Stimulated activated CD4-positive, alpha-beta T cell treated with anti-CD3 and anti-CD28 coated beads, Interleukin-12 subunit alpha, Interleukin-12 subunit beta, amount 100 ng/mL, for 24 hours (primary cell): ENCODE data around the gene LPIN2.
"Not testable (repeated sequence)": the region's sequence is repeated elsewhere in the genome, so short reads cannot be mapped to it uniquely, and the experiment has no call there.

Source experiments
- DNase-seq, 2 experiments: peaks; one replicate each; pipeline ENCODE4 v3.0.0-alpha.2; 2020; ENCODE audit warnings: low read depth in 2 of 2

LPIN2 gene

DNA sequence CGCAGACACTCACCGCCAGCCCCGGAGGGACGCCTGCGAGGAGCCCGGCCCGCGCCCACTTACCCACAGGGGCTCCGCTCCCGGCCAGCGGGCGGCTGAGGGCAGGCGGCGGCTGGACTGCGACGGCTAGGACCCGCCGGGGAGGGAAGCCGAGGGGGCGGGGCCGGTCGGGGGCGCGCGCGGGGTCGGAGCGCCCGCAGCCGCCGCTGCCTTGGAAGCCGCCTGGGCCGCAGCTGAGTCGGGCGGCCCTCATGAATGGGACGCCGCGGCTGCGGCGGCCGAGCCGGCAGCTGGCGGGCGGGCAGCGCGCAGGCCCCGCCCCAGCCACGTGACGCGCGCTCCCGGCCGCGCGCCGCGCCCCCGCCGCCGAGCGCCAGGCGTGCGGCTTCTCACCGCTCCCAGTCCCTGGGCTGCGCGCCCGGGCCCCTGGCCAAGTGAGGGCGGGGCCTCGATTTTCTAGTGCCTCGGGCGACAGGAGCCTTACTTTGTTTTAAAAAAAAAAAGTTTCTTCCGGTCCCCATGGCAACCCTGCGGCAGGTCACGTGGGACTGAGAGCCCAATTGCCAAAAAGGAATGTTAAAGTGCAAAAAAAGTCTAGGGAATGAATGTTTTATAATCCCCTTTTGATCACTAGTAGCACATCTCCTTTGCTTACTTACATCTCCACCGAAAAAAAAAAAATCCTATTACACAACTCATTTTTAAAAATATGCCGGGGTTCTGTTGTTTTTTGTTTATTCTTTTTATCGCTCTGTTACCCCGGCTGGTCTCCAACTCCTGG is at the start of gene LPIN2:
Gene LPIN2, minus strand, starts transcription at position 121 of the 781 bp plus-strand sequence. CDS start 52,304 bp downstream, outside the sequence.
- peak; percentile 89 to 94 for DNase-seq

- peak; percentile 30 to 40 for DNase-seq
Measured at GRCh38 chr18:3061581-3062312, 48.8 kb upstream of the LPIN2 start.

DNA sequence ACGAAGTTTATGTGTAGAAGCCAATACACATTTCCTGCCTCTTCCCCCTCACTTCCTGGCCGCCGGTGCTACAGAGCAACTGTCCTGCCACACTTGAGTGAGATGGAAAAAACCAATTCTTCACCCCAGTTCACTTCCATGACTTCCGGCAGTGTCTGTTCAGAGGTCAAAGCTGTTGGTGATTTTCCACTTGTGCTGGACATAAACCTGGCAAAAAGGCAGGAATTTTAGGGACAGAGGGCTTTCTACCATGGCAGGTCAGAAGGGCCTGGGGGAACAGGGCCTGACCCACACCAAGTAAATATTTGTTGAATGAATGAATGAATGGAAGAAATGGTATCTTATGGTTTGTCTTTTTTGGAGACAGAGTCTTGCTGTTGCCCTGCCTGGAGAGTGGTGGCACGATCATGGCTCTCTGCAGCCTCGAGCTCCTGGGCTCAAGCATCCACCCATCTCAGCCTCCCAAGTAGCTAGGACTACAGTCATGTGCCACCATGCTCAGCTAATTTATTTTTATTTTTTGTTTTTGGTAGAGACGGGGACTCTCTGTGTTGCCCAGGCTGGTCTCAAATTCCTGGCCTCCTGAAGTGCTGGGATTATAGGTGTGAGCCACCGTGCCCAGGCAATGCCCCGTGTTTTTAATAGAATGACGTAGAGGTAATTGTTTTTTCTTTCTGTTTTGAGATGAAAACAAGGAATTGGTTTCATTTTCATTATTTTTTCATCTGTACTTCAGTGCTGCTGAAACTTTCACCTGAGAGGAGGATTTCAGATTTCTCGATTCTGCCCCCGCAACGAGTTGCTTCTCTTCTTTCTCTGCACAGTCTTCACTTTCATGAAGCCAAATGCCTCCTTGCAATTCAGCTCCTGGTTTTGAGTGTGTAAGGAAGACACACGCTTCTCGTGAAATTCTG is 48.0 kb upstream of the LPIN2 start:
- peak; percentile 35 to 39 for DNase-seq

GRCh38 chr18:3059272-3059671 is 46.3 kb upstream of the LPIN2 start:
- no peak for DNase-seq

DNA sequence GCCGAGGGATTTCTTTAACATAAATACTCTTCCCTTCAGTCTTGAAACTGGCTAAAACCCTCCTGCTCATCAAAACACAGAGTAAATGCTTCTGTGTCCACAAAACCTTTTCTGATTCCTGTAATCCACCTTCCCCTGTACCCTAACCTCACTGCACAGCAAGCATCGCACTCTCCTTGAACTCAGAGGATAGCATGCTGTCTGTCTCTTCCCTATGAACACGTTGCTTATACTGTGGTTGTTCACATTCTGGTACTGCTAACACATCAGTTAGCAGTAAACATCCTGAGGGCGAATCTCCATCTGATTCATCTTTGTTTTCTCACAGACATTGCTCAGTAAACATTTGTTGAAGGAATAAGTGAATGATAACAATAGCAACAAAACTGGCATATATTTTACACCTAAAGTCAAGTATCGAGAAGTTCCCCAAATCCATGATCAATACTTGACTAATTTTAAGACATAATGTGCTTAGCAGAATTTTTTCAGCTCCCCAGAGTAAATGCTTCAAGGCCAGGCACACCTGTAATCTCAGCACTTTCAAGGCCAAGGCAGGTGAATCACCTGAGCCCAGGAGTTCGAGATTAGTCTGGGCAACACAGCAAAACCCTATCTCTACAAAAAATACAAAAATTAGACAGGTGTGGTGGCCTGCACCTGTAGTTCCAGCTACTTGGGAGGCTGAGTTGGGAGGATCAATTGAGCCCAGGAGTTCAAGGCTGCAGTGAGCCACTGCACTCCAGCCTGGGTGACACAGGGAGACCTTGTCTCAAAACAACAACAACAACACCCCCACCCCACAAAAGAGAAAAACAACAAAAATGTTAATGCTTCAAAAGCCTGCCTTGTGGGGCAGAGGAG is 45.6 kb upstream of the LPIN2 start:
- no peak for DNase-seq

DNA sequence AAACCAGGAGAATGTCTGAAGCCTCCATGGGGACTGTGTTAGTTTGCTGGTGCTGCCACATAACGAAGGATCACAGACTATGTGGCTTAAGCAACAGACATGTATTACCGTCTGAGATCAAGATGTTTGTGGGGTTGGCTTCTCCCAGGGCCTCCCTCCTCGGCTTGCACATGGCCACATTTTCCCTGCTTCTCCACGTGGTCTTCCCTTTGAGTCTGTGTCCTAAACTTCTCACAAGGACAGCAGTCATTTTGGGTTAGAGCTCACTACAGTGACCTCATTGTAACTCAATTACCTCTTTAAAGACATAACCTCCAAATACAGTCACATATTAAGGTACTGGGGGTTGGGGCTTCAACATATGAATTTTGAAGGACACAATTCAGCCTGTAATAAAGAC is 44.6 kb upstream of the LPIN2 start:
- DNase-seq: no peak

DNA sequence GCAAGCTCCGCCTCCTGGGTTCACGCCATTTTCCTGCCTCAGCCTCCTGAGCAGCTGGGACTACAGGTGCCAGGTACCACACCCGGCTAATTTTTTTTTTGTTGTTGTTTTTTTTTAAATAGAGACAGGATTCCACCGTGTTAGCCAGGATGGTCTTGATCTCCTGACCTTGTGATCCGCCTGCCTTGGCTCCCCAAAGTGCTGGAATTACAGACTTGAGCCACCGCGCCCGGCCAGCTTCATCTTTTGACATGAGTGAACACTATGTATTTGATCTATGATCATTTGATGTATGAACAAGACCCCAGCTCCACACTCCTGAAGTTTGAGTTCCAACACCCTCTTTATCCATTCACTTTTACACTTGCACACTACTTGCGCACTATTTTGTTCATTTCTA is 43.4 kb upstream of the LPIN2 start:
- DNase-seq: no peak

DNA sequence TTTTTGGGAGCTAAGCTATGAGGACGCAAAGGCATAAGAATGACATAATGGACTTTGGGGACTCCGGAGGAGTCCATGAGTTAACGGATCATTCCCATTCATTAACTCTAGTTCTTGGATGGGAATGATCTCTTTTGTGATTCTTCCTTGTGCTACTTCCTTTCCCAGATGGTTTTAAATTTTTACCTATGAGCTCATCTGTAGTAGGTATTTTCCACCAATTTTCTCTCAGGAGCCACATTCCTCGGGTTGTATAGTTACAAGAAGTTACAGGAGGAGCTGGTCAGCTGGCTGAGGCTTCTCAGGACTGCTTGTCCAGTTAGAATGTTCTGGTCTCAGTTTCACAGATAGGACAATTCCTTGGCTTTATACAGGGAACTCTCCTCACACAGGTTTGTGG is 42.9 kb upstream of the LPIN2 start:
- DNase-seq: no peak

DNA sequence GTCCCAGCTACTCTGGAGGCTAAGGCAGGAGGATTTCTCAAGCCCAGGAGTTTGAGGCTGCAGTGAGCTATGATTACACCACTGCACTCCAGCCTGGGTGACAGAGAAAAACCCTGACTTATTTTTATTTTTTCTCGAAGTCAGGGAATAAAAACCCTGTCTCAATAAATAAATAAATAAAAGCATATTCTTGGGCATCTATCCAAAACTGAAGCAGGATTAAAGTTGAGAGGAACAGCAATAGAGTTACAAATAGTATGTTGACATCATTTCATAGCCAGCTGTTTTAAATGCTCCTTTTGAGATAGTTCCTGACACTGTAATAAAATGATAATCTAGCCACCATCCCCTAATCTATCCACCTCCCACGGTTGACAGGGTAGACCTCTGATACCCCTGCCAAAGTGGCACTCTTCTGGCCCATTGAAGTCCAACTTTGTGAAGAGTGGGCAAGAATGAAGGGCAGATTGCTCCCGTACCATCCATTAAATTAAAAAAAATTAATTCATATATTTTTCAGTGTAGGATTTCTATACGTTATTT is 42.3 kb upstream of the LPIN2 start:
- DNase-seq: no peak

- DNase-seq: no peak
Measured at GRCh38 chr18:3054780-3055179, 41.8 kb upstream of the LPIN2 start.

- DNase-seq: no peak
Measured at GRCh38 chr18:3054214-3054613, 41.3 kb upstream of the LPIN2 start.

DNA sequence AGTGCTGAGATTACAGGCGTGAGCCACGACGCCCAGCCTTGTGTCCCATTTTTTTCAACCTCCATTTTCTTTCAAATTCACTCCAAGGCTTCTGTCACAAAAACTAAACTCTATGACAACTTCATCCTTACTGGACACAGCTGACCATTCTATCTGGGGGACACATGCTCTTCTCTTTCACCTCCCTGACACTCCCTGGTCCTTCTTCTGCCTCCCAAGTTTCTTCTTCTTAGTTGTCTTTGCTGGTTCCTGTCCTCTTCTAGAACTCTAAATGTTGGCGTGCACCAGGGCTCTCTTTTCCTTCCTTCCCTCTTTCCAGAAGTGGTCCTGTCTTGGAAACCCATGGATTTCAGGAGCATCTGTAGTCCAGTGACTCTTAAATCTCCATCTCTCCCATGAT is 40.1 kb upstream of the LPIN2 start:
- no peak for DNase-seq

- no peak for DNase-seq
Measured at GRCh38 chr18:3052411-3052758, 39.4 kb upstream of the LPIN2 start.

DNA sequence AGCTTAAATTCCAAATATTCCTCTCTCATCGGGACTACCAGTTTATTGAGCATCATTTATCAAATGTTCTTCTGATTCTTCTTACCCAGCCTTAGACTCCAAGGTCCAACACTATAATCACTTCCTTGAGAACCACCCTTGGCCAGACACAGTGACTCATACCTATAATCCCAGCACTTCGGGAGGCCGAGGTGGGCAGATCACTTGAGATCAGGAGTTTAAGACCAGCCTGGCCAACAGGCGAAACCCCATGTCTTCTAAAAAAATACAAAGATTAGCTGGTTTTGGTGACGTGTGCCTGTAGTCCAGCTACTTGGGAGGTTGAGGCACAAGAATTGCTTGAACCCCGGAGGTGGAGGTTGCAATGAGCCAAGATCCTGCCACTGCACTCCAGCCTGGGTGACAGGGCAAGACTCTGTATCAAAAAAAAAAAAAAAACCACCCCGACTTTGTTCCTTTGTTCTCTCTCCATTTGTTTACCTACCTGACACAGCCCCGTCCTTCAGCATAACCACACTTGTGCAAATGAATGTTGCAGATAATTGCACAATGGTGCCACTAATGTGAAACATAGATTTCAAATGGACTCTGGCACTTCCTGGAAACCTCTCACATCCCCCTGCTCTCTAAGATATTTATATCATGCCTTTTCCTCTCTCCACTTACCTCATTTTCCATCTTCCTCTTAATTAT is 38.9 kb upstream of the LPIN2 start:
- DNase-seq: no peak

- not testable (repeated sequence) for DNase-seq
Measured at GRCh38 chr18:3049897-3050454, 37.0 kb upstream of the LPIN2 start.

DNA sequence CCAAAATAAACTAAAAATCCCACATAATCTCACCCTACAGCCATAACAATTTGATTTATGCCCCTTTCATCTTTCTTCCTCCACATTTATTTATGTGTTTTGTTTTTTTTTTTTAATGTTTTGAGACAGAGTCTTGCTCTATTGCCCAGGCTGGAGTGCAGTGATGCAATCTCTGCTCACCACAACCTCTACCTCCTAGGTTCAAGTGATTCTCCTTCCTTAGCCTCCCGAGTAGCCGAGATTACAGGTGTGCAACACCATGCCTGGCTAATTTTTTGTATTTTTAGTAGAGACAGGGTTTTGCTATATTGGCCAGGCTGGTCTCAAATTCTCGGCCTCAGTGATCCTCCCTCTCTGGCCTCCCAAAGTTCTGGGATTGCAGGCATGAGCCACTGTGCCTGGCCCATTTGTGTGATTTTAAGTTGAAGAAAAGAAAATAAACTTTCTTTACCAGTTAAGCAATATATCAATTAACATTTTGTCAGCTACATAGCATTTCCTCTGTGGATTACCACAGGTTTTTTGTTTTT is 35.9 kb upstream of the LPIN2 start:
- DNase-seq: no peak

DNA sequence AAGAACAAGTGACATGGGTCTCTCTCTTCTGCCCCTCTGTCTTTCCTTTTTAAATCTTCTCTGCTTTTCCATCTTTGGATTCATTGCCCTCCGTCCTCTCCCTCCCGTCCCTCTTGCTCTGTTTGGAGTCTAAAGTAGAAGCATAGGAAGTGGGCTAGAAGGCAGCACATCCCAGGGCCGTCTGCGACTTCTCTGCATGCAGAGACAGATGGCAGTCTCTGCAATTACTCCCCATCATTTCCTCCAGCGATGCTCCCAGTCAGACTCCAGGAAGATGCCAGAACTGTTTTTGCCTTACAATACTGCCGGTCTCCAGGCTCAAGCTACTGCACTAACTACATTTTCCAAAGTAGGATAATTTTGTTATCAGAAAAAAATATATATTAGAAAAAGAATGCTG is 35.2 kb upstream of the LPIN2 start:
- DNase-seq: no peak

GRCh38 chr18:3046216-3046808 is 33.4 kb upstream of the LPIN2 start:
- DNase-seq: no peak

DNA sequence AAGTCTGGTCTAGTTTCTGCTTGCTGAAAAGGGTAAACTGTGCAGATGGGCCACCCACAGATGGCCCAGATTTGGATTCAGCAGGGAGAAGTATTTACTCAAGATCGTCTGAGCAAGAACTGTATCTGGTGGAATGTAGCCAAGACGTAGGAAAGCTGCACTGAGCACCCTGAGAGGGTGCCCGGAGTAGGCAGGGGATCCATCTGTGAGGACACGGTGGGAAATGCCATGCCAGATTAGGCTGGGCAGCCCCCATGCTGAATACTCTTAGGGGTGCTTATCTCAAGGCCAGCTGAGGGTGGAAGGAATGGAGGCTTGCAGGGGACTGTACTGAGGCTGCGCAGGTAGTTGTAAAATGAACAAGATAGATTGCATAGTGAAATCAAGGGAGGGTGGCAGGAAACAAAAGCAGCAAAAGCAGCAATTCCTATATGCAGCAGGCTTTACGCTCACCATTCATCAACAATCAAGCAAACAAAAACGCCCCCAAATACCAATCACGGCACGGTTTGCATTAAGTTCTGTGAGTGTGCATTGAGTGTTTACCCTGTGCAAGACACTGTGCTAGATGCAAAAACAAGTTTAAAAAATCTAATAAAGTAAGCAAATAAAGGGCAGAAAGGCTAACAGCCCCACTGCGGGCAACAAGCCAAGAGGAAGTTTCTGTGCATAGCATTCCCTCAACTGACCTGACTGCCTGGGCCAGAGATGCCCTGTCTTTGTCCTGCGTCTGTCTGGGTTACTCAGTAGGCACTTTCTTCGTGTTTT is 32.2 kb upstream of the LPIN2 start:
- no peak for DNase-seq
